ENCODE data around the gene LDLRAD1. TPM values are rescaled to one million over a fixed set of nuclear protein-coding genes. Genes with fewer than 3 reads are reported as not detected.
"Not testable (repeated sequence)": the region's sequence is repeated elsewhere in the genome, so short reads cannot be mapped to it uniquely, and the experiment has no call there.

Gene LDLRAD1
- total RNA-seq, 2 donors from 2014 or later = not detected

DNA sequence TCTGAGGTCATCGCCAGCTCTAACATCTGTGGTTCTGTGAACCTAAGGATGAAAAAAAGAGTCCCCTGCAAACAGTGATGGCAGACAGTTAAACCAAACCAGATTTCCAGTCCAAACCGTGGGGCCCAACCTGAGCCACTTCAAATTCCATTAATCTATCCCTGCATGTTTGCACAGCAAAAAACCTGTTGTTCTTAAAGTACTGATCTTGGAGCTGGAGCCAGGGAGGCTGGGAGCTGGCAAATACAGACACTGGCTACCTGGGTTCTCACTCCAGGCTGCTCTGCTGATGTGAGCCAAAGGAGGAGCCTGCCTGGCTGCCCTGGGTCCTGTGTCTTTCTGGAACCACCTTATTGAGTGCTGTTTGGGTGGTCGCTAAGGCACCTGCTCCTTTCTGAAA lies 16.4 kb downstream of the LDLRAD1 start:
- intact Hi-C loops (cut with DNase I) = no loop called here
- DNase-seq (ENCODE audit: low spot score) = no peak

DNA sequence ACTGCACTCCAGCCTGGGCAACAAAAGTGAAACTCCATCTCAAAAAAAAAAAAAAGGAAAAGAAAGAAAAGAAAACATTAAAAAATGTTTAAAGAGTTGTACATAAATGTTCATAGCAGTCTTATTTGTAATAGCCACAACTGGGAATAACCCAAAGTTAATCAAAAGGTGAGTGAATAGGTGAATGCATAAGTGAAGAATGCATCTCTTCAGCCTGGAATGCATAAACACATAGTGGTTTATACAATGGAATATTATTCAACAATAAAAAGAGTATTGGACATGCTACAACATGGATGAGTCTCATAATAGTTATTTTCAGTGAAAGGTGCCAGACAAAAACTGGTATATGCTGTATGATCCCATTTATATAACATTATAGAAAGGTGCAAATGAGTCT lies 18.1 kb downstream of the LDLRAD1 start:
- no peak for DNase-seq (ENCODE audit: low spot score)
- intact Hi-C loops (cut with DNase I) = no loop called here

DNA sequence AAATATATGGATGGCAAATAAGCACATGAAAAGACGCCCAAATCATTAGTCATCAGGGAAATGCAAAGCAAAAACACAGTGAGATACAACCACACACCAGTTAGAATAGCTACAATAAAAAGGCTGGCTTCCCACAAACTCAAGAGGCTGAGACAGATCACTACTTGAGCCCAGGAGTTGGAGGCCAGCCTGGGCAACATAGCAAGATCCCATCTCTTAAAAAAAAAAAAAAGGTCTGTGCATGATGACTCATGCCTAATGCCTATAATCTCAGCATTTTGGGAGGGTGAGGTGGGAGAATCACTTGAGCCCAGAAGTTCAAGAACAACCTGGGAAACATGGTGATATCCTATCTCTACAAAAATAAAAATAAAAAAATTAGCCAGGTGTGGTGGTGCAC lies 19.8 kb downstream of the LDLRAD1 start:
- intact Hi-C loops (cut with DNase I) = no loop called here
- no peak for DNase-seq (ENCODE audit: low spot score)

DNA sequence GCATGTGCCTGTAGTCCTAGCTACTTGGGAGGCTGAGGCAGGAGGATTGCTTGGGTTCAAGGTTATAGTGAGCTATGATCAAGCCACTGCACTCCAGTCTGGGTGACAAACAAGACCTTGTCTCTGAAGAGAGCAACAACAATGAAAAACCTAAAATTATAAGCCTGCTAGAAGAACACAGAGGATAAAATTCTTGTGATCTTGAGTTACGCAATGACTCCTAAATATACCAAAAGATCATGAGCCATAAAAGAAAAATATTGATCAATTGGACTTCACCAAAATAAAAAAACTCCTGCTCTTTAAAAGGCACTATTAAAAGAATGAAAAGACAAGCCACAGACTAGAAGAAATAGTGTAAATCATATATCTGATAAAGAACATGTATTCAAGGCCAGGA lies 22.3 kb downstream of the LDLRAD1 start:
- no peak for DNase-seq (ENCODE audit: low spot score)

DNA sequence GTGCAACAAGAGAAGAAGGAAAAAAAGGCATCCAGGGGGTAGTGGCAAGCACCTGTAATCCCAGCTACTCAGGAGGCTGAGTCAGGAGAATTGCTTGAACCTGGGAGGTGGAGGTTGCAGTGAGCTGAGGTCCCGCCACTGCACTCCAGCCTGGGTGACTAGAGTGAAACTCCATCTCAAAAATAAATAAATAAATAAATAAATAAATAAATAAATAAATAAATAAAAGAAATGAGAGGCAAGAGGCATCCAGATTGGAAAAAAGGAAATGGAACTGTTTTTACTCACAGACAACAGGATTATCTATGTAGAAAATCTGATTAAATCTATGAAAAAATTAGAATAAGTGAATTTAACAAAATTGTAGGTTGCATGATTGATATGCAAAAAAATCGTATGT lies 23.5 kb downstream of the LDLRAD1 start:
- DNase-seq (ENCODE audit: low spot score); intact Hi-C loops (cut with DNase I): not testable (repeated sequence)

More for the DNA sequence above, 22.3 kb downstream of the LDLRAD1 start:
- intact Hi-C loops (cut with DNase I) = no loop called here

DNA sequence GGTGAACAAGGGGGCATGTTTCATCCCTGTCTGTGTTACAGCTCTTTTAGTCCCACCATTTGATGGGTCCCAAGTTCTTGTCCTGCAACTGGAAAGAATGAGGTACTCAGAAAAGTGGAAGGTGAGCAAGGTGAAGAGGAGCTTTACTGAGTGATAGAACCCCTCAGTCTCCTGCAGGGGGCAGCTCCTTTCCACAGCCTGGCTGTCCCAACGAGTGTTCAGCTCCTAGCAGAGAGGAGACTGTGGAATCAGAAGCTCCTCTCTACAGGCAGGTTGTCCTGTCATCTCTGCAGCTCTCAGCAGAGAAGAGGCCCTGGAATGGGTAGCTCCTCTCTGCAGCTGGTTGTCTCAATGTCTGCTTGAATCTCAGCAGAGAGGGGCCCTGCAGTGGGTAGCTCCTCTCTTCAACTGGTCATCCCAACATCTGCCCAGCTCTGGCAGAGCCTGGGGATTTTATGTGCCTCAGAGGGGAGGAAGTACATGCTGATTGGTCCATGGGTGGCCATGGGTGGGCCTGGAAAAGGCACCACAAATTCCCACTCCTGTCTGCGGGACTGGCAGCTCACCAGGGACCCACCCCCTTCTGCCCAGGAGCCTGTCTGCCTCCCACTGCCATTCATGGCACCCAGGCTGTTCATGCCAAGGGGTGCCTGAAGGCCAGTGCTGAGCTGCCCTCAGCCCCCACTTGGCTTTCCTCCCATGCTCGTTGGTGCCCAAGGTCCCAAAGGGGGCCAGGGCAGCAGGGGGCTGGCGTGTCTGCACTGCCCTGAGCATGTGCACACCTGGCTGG lies 25.7 kb downstream of the LDLRAD1 start:
- DNase-seq (ENCODE audit: low spot score) = no peak
- intact Hi-C loops (cut with DNase I) = no loop called here

DNA sequence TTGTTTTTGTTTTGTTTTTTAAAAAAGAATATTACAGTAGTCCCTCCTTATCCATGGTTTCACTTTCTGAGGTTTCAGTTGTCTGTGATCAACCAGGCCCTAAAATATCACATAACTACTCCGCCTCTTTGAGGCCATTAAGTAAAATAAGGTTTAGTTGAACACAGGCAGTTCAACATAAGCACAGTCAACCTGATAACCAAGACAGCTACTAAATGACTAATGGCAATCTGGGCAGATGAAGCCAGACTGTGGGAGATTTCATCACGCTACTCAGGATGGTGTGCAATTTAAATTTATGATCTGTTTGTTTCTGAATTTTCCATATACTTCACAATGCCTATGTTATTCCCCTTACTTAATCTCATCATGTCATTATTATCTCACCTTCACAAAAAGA lies 30.1 kb downstream of the LDLRAD1 start:
- no peak for DNase-seq (ENCODE audit: low spot score)
- intact Hi-C loops (cut with DNase I) = no loop called here

DNA sequence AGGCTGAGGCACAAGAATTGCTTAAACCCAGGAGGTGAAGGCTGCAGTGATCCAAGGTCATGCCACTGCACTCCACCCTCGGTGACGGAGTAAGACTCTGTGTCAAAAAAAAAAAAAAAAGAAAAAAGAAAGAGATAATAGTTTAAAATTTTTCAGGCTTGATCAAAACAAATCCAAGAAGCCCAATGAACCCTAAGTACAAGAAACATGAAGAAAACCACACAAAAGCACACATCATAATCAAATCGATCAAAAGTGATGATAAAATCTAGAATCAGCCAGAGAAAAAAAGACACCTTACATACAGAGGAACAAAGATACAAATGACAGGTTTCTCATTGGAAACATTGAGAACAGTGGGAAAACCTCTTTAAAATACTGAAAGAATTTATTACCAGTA lies 31.5 kb downstream of the LDLRAD1 start:
- intact Hi-C loops (cut with DNase I) = no loop called here
- DNase-seq (ENCODE audit: low spot score) = no peak

DNA sequence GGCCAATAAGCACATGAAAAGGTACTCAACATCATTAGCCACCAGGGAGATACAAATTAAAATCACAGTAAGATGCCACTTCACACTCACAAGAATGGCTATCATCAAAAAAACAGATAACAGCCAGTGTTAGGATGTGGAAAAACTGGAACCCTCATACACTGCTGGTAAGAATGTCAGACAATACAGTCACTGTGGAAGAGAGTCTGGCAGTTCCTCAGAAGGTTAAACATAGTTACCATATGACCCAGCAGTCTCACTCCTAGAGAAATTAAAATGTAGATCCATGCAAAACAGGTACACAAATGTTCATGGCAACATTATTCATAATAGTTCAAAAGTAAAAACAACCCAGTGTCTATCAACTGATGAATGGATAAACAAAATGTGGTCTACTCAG lies 33.3 kb downstream of the LDLRAD1 start:
- intact Hi-C loops (cut with DNase I) = no loop called here
- DNase-seq (ENCODE audit: low spot score) = no peak

DNA sequence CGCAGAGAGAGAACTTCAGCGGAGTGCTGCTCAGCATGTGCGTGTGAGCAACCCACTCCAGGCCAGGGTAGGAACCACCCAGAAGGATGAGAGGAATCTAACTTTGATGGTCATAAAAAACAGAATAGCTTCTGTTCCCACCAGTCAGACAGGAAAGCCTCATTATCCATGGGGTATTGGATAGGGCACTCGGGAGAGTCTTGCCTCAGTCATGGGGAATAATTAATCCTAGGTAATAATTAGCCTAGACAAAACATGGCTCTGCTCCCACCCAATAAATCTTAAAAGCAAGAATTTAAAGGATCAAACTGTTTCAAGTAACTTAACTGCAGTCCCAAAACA lies 35.3 kb downstream of the LDLRAD1 start:
- intact Hi-C loops (cut with DNase I) = no loop called here
- DNase-seq (ENCODE audit: low spot score) = no peak

DNA sequence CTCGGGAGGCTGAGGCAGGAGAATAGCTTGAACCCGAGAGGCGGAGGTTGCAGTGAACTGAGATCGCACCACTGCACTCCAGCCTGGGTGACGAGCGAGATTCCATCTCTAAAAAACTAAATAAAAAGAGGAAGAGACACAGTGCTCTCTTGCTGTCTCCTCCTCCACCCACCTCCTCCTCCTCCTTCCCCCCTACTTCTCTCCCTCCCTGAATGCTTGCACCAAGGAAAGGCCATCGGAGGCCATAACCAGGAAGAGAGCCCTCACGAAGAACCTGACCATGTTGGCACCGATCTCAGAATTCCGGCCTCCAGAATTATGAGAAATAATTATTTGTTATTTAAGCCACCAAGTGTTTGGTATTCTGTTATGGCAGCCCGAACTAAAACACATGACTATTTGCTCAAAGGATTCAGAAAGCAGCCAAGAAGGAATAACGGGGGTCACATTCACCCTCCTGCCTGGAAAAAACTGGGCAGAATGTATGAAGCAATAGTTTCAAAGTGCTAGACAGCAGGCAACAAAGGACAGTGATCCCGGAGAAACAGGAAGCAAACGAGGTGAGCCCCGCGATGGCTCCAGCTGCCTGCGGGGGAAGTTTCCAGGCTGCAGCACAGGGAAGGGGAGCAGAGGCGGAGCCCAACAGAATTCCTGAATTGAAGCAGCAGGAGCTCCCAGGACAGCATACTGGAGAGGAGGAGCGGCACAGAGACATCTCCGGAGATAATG lies 35.8 kb downstream of the LDLRAD1 start:
- DNase-seq (ENCODE audit: low spot score) = peak; percentile 85
- intact Hi-C loops (cut with DNase I) = no loop called here

DNA sequence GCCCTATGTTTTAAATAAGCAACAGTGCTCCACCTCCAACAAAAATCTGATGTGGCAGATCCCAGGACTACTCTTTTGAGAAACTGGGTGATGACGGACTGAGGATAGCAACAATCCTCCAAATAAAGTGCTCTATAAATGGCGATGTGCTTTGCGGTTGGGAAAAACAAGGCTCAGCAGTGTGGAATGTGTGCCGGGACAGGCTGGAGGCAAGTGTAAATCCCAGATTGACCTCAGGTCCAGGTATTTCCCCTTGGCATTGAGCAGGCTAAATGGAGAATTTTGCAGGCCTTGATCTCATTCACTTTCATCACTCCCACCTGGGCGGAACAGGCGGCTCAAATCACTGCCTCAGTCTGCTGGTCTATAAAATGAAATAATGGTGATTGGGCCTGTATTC lies 36.8 kb downstream of the LDLRAD1 start:
- intact Hi-C loops (cut with DNase I) = no loop called here
- DNase-seq (ENCODE audit: low spot score) = no peak

DNA sequence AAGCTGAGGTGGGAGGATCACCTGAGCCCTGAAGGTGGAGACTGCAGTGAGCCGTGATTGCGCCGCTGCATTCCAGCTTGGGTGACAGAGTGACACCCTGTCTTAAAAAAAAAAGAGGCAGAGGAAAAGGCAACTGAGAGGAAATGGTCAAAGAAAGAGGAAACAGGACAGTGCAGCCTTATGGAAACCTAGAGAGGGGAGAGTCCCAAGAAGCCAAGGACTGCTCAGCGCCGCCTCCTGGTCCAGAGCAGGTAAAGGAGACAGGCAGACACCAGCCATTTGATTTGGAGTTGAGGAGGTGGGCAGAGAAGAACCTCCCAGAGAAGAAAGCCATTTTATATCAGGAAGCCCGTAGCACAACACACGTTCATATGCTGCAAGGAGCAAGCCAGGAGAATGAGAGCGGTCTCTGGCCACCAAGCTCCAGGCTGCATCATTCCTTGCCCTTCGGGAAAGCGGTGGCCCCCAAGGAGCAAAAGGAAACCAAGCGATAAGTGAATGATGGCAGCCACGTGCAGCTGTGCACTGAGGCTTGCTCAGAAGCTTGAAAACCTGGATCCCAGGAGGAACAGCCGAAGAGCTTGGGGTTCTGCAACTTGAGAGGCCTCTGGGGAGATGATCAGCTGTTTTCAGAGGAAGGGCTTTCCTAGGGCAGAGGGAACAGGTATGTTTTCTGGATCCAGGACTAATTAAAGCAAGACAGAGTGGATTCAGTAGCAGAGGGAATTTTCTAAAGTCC lies 38.1 kb downstream of the LDLRAD1 start:
- no peak for DNase-seq (ENCODE audit: low spot score)
- intact Hi-C loops (cut with DNase I) = no loop called here

DNA sequence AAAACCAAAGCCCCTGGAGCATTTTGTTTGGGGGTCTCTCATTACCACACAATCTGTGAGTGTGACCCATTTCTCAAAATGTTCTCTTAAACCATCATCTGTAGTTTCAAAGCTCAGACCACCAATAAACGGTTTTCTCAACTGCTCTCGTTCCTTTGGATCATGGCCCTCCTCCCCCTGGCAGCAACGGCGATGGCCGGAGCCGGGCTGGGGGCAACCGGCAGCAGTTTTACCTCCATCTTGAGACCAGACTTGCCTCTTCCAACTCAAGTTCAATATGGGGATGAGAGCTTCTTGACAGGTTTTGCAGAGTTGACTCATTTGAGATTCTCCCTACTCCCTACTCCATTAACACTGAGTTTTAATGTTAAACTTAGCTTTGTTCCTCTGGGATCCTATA lies 42.1 kb downstream of the LDLRAD1 start:
- no peak for DNase-seq (ENCODE audit: low spot score)
- intact Hi-C loops (cut with DNase I) = no loop called here

DNA sequence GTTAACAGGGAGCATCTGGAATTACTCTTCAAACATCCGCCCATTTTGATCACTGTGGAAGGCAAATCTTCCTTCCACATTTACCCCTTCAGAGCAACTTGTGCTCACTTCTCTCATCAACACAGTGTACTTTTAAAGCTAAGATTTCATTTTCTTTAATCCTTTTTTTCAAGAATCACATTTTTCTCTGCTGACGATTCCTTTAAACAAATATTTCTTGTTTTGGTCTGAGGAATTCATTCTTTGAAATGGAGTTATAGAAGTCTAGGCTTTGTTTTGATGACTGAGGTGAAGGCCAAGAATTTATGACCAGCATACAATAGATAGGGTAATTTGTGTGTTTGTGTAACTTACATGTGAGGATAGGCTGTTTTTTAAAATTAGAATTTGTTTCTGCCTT lies 46.3 kb downstream of the LDLRAD1 start:
- intact Hi-C loops (cut with DNase I) = no loop called here
- DNase-seq (ENCODE audit: low spot score) = no peak

DNA sequence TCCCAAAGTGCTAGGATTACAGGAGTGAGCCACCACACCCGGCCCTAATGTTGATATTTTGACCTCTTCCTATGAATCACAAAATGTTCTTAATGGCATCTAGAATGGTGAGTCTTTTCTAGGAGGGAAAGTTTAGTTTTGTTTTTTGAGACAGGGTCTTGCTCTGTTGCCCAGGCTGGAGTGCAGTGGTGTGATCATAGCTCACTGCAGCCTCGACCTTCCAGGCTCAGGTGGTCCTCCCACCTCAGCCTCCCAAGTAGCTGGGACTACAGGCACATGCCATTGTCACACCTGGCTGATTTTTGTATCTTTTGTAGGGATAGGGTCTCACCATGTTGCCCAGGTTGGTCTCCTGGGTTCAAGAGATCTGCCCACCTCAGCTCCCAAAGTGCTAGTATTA lies 48.7 kb downstream of the LDLRAD1 start:
- intact Hi-C loops (cut with DNase I); DNase-seq (ENCODE audit: low spot score): not testable (repeated sequence)

DNA sequence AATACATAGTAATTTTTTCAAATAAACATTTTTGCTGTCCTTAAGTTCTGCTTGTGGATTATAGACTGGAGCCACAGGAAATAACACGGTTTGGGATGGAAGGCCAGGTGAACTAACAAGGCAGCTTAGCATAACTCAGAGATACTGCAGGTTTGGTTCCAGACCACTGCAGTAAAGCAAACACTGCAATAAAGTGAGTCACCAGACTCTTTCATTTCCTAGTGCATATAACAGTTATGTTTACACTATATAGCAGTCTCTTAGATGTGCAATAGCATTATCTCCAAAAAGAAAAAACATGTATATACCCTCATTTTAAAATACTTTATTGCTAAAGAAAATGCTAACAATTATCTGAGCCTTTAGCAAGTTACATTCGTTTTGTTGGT lies 49.9 kb downstream of the LDLRAD1 start:
- DNase-seq (ENCODE audit: low spot score) = no peak
- intact Hi-C loops (cut with DNase I) = no loop called here

DNA sequence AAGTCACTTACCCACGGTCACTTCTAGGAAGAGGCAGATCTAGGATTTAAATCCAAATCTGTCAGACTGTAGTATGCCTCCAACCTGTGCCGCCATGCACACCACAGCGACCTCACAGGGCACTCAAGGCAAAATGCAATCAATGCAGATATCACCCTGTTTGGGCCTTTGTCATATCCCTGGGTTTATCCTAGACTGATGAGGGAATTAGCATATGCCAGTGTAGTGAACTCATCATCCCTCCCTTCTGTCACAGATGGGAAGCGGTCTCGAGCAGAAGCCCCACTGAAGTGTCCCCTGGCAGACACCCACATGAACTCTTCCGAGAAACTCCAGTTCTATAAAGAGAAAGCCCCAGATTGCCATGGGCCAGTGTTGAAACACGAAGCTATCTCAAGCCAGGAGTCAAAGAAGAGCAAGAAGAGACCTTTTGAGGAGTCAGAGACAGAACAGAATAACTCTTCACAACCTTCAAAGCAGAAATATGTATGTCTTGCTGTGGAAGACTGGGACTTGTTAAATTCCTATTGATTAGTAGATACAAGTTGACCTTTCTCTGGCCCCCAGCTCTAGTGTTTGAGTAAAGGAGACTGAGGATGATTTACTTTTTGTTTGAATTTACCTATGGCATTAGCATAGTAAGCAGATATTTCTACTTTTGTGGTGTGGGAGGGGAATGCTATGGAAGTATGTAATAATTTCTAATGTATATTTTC lies 50.4 kb downstream of the LDLRAD1 start:
- DNase-seq (ENCODE audit: low spot score) = no peak
- intact Hi-C loops (cut with DNase I) = no loop called here

DNA sequence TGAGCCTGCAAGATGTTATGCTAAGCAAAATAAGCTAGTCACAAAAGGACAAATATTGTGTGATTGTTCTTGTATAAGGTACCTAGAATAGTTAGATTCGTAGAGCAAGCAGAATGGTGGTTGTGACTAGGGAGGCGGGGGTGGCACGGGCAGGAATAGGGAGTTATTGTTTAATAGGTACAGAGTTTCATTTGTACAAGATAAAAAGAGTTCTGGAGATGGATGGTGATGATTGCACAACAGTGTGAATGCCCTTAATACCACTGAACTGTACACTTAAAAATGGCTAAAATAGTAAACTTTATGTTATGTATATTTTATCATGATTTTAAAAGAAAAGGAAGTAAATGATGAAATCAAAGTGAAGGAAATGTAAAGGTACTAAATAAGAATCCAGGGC lies 51.2 kb downstream of the LDLRAD1 start:
- DNase-seq (ENCODE audit: low spot score) = no peak
- intact Hi-C loops (cut with DNase I) = no loop called here

DNA sequence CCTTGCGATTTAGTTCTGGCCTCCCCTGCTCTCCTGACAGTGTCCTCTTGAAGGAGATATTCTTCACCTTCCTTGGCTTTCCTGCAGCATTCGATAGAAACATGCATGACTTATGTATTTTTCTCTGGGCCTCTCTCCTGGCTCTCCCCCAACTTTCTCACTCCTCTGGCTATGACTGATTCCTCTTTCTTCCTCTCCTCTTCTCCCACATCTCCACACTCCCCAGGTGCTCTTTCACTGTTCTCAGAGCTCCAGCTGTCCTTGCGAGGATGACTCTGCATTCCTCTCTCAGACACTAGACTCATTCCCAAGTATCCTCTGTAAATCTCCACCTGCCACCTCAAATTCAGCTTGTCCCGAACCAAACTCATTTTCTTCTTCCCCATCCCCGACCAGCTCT lies 53.9 kb downstream of the LDLRAD1 start:
- intact Hi-C loops (cut with DNase I) = no loop called here
- no peak for DNase-seq (ENCODE audit: low spot score)
